Measurements from ENCODE around the gene MYO18B. TPM values are rescaled to one million over a fixed set of nuclear protein-coding genes. Genes with fewer than 3 reads are reported as not detected.

Gene MYO18B
- total and polyA plus RNA-seq, 2 donors (not counting 3 experiments of a cell fraction or from before 2014, with no cell fraction given), result 0.01 TPM; not detected in 1

GRCh38 chr22:25961699-25962098, 219.7 kb downstream of the MYO18B start:
- Histone ChIP-seq H3K9me1 (replicated peaks; ENCODE audit: control insufficient read depth, extremely low read depth, insufficient read depth, low read length) (no peaks in the 10 kb centered on the region), H3K9me3 (replicated peaks; ENCODE audit: control insufficient read depth, insufficient read depth, low read length) (peaks cover 2% of the 10 kb centered on the region), H3K79me2 (ENCODE audit: control insufficient read depth, insufficient read depth, low read length) (no peaks in the 10 kb centered on the region), H3K27me3 (ENCODE audit: control insufficient read depth in 2 of 2, insufficient read depth in 2 of 2, low read length in 2 of 2) (no peaks in the 10 kb centered on the region), H3K27ac (ENCODE audit: insufficient read depth, low read depth, low read length) (no peak overlapping the region), H3K4me3 (replicated peaks in 1 of 3; ENCODE audit: insufficient read depth in 1 of 3, low read depth in 1 of 3, low read length in 3 of 3) (no peak overlapping the region), H2AFZ (ENCODE audit: low read depth, low read length) (no peak overlapping the region), H3K36me3 (ENCODE audit: control insufficient read depth in 2 of 2, extremely low read depth in 1 of 2, insufficient read depth in 2 of 2, low read length in 2 of 2) (no peaks in the 10 kb centered on the region), H3K4me1 (ENCODE audit: control insufficient read depth, extremely low read depth, insufficient read depth, low read length) (no peaks in the 10 kb centered on the region), H4K20me1 (replicated peaks; ENCODE audit: control insufficient read depth, extremely low read depth, insufficient read depth, low read length) (no peaks in the 10 kb centered on the region), H3K4me2 (ENCODE audit: insufficient read depth, low read length) (no peak overlapping the region), H3K9ac (replicated peaks; ENCODE audit: extremely low read depth, insufficient read depth, low read length) (no peak overlapping the region)
- FAIRE-seq (no peak), DNase-seq (ENCODE audit: low read depth, low spot score) (no peak)
- dilution Hi-C loops (cut with MboI; ENCODE audit: extremely low pct_ligation_motif_present, low sequenced_read_pairs) (no loop called here), intact Hi-C loops (cut with micrococcal nuclease) (no loop called here)
- no peak for TF ChIP-seq POLR2AphosphoS5 (IDR thresholded peaks at IDR 0.05; ENCODE audit: insufficient read depth, low read depth, low read length)
- TF ChIP-seq, protein P1, sequence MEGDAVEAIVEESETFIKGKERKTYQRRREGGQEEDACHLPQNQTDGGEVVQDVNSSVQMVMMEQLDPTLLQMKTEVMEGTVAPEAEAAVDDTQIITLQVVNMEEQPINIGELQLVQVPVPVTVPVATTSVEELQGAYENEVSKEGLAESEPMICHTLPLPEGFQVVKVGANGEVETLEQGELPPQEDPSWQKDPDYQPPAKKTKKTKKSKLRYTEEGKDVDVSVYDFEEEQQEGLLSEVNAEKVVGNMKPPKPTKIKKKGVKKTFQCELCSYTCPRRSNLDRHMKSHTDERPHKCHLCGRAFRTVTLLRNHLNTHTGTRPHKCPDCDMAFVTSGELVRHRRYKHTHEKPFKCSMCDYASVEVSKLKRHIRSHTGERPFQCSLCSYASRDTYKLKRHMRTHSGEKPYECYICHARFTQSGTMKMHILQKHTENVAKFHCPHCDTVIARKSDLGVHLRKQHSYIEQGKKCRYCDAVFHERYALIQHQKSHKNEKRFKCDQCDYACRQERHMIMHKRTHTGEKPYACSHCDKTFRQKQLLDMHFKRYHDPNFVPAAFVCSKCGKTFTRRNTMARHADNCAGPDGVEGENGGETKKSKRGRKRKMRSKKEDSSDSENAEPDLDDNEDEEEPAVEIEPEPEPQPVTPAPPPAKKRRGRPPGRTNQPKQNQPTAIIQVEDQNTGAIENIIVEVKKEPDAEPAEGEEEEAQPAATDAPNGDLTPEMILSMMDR (IDR thresholded peaks at IDR 0.05; ENCODE audit: extremely low read depth in 1 of 2, insufficient read depth in 1 of 2, low read depth in 1 of 2, low read length in 2 of 2), result no peak
- no TSS peak for BruUV-seq (replicated peaks)
- ChIA-PET CTCF (no interaction called here), POLR2A (no interaction called here)

DNA sequence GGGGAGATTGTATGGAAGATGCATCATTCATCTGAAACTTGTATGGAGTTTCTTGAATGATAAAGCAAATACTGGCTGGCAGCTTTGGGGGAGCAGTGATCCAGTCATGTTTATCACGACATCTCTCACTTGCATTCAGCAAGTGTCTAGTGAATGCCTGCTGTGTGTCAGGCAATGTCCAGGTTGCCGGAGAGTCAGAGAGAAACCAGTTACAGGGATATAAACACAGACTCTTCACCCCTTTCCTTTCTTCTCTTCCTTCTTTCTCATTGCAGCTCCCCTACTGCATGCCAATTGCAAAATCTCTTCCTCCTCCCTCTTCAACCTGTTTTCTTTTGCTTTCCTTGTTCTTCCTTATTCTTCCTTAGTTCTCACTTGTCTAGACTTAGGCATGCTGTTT, 220.7 kb downstream of the MYO18B start:
- DNase-seq (ENCODE audit: low read depth, low spot score) (no peak), FAIRE-seq (no peak)
- dilution Hi-C loops (cut with MboI; ENCODE audit: extremely low pct_ligation_motif_present, low sequenced_read_pairs), result no loop called here
- no TSS peak for BruUV-seq (replicated peaks)
- Histone ChIP-seq H3K79me2 (ENCODE audit: control insufficient read depth, insufficient read depth, low read length) (no peaks in the 10 kb centered on the region), H3K36me3 (ENCODE audit: control insufficient read depth in 2 of 2, extremely low read depth in 1 of 2, insufficient read depth in 2 of 2, low read length in 2 of 2) (no peaks in the 10 kb centered on the region), H3K9me3 (replicated peaks; ENCODE audit: control insufficient read depth, insufficient read depth, low read length) (peaks cover 2% of the 10 kb centered on the region), H3K27ac (ENCODE audit: insufficient read depth, low read depth, low read length) (no peak overlapping the region), H4K20me1 (replicated peaks; ENCODE audit: control insufficient read depth, extremely low read depth, insufficient read depth, low read length) (no peaks in the 10 kb centered on the region), H3K9ac (replicated peaks; ENCODE audit: extremely low read depth, insufficient read depth, low read length) (no peak overlapping the region), H3K9me1 (replicated peaks; ENCODE audit: control insufficient read depth, extremely low read depth, insufficient read depth, low read length) (no peaks in the 10 kb centered on the region), H3K4me1 (ENCODE audit: control insufficient read depth, extremely low read depth, insufficient read depth, low read length) (no peaks in the 10 kb centered on the region), H3K4me3 (replicated peaks in 1 of 3; ENCODE audit: insufficient read depth in 1 of 3, low read depth in 1 of 3, low read length in 3 of 3) (no peak overlapping the region), H2AFZ (ENCODE audit: low read depth, low read length) (no peak overlapping the region), H3K4me2 (ENCODE audit: insufficient read depth, low read length) (no peak overlapping the region), H3K27me3 (ENCODE audit: control insufficient read depth in 2 of 2, insufficient read depth in 2 of 2, low read length in 2 of 2) (no peaks in the 10 kb centered on the region)
- ChIA-PET POLR2A (no interaction called here), CTCF (no interaction called here)
- TF ChIP-seq, protein P1 (IDR thresholded peaks at IDR 0.05; ENCODE audit: extremely low read depth in 1 of 2, insufficient read depth in 1 of 2, low read depth in 1 of 2, low read length in 2 of 2), result no peak
- TF ChIP-seq GATA2 (IDR thresholded peaks at IDR 0.05; ENCODE audit: insufficient read depth, insufficient read length, low read depth, low read length), result no peak
- TF ChIP-seq FOS (IDR thresholded peaks at IDR 0.05; ENCODE audit: borderline replicate concordance, insufficient read depth, low read length), result no peak
- TF ChIP-seq, protein P2, sequence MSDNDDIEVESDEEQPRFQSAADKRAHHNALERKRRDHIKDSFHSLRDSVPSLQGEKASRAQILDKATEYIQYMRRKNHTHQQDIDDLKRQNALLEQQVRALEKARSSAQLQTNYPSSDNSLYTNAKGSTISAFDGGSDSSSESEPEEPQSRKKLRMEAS (IDR thresholded peaks at IDR 0.05; ENCODE audit: insufficient read depth, insufficient read length), result no peak
- TF ChIP-seq EZH2 (IDR thresholded peaks at IDR 0.05; ENCODE audit: borderline replicate concordance, low read depth, low read length, severe bottlenecking), result no peak
- TF ChIP-seq JUN (IDR thresholded peaks at IDR 0.05; ENCODE audit: borderline replicate concordance, insufficient read depth, insufficient read length, low read depth), result no peak
- no peak for TF ChIP-seq POLR2AphosphoS5 (IDR thresholded peaks at IDR 0.05; ENCODE audit: insufficient read depth, low read depth, low read length)
- TF ChIP-seq POLR2A (IDR thresholded peaks at IDR 0.05; ENCODE audit: low read depth, low read length), result no peak
- intact Hi-C loops (cut with micrococcal nuclease), result no loop called here

Data from endothelial cell of umbilical vein (primary cell).